ENCODE measurements around the gene MYO1E. TPM values are rescaled to one million over a fixed set of nuclear protein-coding genes. Genes with fewer than 3 reads are reported as not detected.

The MYO1E gene
- total and polyA plus RNA-seq, 2 of the 8 experiments (the other 6 are each of a cell fraction or from before 2014, with no cell fraction given) = 19.6 to 142 TPM

DNA sequence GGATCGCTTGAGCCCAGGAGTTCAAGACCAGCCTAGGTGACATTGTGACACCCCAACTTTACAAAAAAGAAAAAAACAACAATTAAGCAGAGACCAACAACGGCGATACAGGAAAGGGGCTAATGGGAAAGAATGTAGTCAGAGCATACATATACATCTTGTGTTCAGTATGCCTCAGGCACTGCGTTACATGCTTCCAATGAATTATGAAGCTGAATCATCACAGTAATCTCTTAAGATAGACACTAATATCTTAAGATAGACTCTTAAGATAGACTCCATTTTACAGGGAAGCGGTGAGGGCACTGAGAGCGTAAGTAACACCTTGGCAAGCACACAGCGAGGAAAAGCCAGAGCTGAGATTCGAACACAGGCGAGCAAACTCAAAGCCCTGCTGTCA lies 172.1 kb downstream of the MYO1E start:
- Histone ChIP-seq H3K27ac (ENCODE audit: low read depth, low read length) (no peak overlapping the region), H2BK120ac (replicated peaks; ENCODE audit: low read depth, low read length) (no peak overlapping the region), H2BK5ac (ENCODE audit: low read depth, low read length) (no peak overlapping the region), H3K4me1 (replicated peaks in 1 of 4; ENCODE audit: control insufficient read depth in 3 of 4, insufficient read depth in 4 of 4, low read length in 3 of 4) (no peaks in the 10 kb centered on the region), H2BK12ac (ENCODE audit: low read depth, low read length) (no peak overlapping the region), H3K9me3 (ENCODE audit: insufficient read depth in 2 of 2, low read depth in 1 of 2, low read length in 1 of 2) (no peaks in the 10 kb centered on the region), H3K56ac (replicated peaks; ENCODE audit: insufficient read length, low read depth, low read length) (no peak overlapping the region), H4K8ac (ENCODE audit: extremely low read depth, insufficient read depth, low read length) (no peak overlapping the region), H3K27me3 (replicated peaks in 1 of 4; ENCODE audit: control insufficient read depth in 3 of 4, extremely low read depth in 1 of 4, insufficient read depth in 3 of 4, low read length in 3 of 4) (no peaks in the 10 kb centered on the region), H2BK20ac (ENCODE audit: low read length) (no peak overlapping the region), H4K91ac (replicated peaks; ENCODE audit: insufficient read length, low read length) (no peak overlapping the region), H3K79me1 (ENCODE audit: low read depth, low read length) (no peaks in the 10 kb centered on the region), H4K20me1 (replicated peaks in 1 of 2; ENCODE audit: control insufficient read depth in 1 of 2, insufficient read depth in 2 of 2, low read length in 2 of 2) (no peaks in the 10 kb centered on the region), H3K4me3 (ENCODE audit: extremely low read depth in 1 of 4, insufficient read depth in 2 of 4, low read depth in 3 of 4, low read length in 4 of 4) (no peak overlapping the region), H2AFZ (ENCODE audit: low read length) (no peak overlapping the region), H3K18ac (ENCODE audit: extremely low read depth, low read length) (no peak overlapping the region), H3K4me2 (ENCODE audit: insufficient read depth in 1 of 2, low read depth in 2 of 2, low read length in 2 of 2) (no peak overlapping the region), H3K14ac (ENCODE audit: insufficient read length) (no peak overlapping the region), H3K4ac (replicated peaks; ENCODE audit: insufficient read length, low read depth, low read length) (no peak overlapping the region), H2BK15ac (ENCODE audit: low read length) (no peak overlapping the region), H3K79me2 (ENCODE audit: control insufficient read depth in 1 of 2, insufficient read depth in 2 of 2, low read length in 2 of 2) (no peaks in the 10 kb centered on the region), H3K36me3 (ENCODE audit: control insufficient read depth in 2 of 4, insufficient read depth in 4 of 4, low read length in 3 of 4) (peaks cover 8 to 74% (median 26%) of the 10 kb centered on the region in 4 experiments; a peak in 7 of 8 replicates), H3K9ac (replicated peaks in 1 of 4; ENCODE audit: extremely low read depth in 1 of 4, low read depth in 3 of 4, low read length in 3 of 4) (no peak overlapping the region), H2AK5ac (ENCODE audit: low read depth, low read length) (no peak overlapping the region), H3K23ac (ENCODE audit: insufficient read length) (no peak overlapping the region), H4K5ac (ENCODE audit: insufficient read length, low read depth, low read length) (no peak overlapping the region), H3K23me2 (ENCODE audit: low read depth, low read length) (no peaks in the 10 kb centered on the region)
- WGBS, 2 experiments (ENCODE audit: extremely low coverage in 1 of 2, insufficient coverage in 1 of 2, insufficient read length in 1 of 2, insufficient replicate concordance in 2 of 2, low coverage in 1 of 2, low lambda C conversion rate in 2 of 2, missing lambda C conversion rate in 1 of 2) = 92% methylated on average over 9 of the region's 9 CpGs; no CpG with 5 or more reads in 1 of the 2 experiments
- no peak for DNase-seq (ENCODE audit: low read depth in 1 of 2, low spot score in 2 of 2)
- no peak for FAIRE-seq
- CTCF ChIA-PET (ENCODE audit: partially characterized antibody) = interaction anchor here (0.6 to 0.9 kb wide), 4 partner anchors 14 to 342 kb away, joined by 3 to 8 read pairs (median 4); no protein-coding TSS in a partner anchor
- POLR2A ChIA-PET (ENCODE audit: partially characterized antibody) = no interaction called here
- no peak for TF ChIP-seq PHF8 (conservative IDR thresholded peaks at IDR 0.05; ENCODE audit: low read depth, low read length)
